Cardiac muscle cell (in vitro differentiated cells and primary cell): ENCODE data around the gene LRRC74A. TPM values are rescaled to one million over a fixed set of nuclear protein-coding genes. Genes with fewer than 3 reads are reported as not detected.

Experiments
- DNase-seq, 2 donors: peaks; one replicate each; pipeline versions ENCODE4 v3.0.0 to v3.0.0-alpha.2; 2010 to 2017; ENCODE audit warnings: low read depth in 1 of 2, low spot score in 1 of 2
- H3K27ac ChIP-seq: fragments of 200-600 bp; sonication (generic); 2 replicates; pipeline ENCODE4 v1.5.1; 2016
- H3K27me3 ChIP-seq: fragments of 200-600 bp; sonication (generic); 2 replicates; pipeline ENCODE4 v1.6.0; 2016; ENCODE audit warnings: control low read depth
- H3K36me3 ChIP-seq: fragments of 200-600 bp; sonication (generic); 2 replicates; pipeline ENCODE4 v1.5.1; 2016; ENCODE audit warnings: control low read depth
- H3K4me1 ChIP-seq: fragments of 200-600 bp; sonication (generic); 2 replicates; pipeline ENCODE4 v1.8.1; 2017; ENCODE audit warnings: low read depth, mild to moderate bottlenecking, mixed run types
- H3K4me3 ChIP-seq: fragments of 200-600 bp; sonication (generic); 2 replicates; pipeline ENCODE4 v1.5.1; 2016; ENCODE audit warnings: mild to moderate bottlenecking
- H3K9me3 ChIP-seq: fragments of 200-600 bp; sonication (generic); 2 replicates; pipeline ENCODE4 v1.5.1; 2017; ENCODE audit warnings: low read depth, mild to moderate bottlenecking, control low read depth
- polyA plus RNA-seq: library from polyadenylated mRNA; unstranded; fragments of >200 nt; fragmentation: Nextera tagmentation; extraction: Ambion mirVana; gene quantifications from 2 replicates; pipeline ENCODE4 v1.2.1, GENCODE V29; 2016
- total RNA-seq: library from RNA; depleted of rRNA; stranded (reverse); fragments of >200 nt; gene quantifications from 2 replicates; pipeline ENCODE4 v1.2.3, GENCODE V29; 2016
- TF ChIP-seq, protein P1 (sequence below): IDR thresholded peaks from 2 replicates; pipeline ENCODE4 v1.5.1; 2012; ENCODE audit warnings: low read depth, mild to moderate bottlenecking, low read length

The LRRC74A gene
- total RNA-seq (not detected in 2 replicates), polyA plus RNA-seq (not detected in 2 replicates)

DNA sequence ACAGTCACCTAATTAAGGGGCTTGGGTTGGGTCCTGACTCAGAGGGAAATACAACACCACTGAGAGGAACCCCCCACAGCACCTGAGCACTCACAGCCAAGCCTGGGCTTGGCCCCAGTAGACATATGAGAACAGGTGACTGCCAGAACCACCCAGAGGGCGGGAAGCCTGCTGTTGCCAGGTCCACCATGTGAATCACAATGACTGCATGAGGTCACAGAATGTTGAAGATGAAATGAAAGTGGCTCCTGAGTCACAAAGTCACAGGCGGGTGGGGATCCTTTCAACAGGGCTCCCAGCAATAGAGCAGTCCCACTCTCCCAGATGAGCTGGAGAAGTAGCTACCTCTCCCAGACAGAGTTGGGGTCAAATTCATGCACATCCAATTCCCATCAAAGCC lies at the start of gene LRRC74A:
LRRC74A (plus strand) TSS at position 287 of the 400 bp plus-strand sequence. CDS start 290 bp downstream, outside the sequence.
- no peaks in the 10 kb centered on the region for H3K36me3 ChIP-seq
- H3K4me3 ChIP-seq, result no peak within 1 kb of the TSS
- no peaks in the 10 kb centered on the region for H3K27me3 ChIP-seq
- TF ChIP-seq, protein P1, sequence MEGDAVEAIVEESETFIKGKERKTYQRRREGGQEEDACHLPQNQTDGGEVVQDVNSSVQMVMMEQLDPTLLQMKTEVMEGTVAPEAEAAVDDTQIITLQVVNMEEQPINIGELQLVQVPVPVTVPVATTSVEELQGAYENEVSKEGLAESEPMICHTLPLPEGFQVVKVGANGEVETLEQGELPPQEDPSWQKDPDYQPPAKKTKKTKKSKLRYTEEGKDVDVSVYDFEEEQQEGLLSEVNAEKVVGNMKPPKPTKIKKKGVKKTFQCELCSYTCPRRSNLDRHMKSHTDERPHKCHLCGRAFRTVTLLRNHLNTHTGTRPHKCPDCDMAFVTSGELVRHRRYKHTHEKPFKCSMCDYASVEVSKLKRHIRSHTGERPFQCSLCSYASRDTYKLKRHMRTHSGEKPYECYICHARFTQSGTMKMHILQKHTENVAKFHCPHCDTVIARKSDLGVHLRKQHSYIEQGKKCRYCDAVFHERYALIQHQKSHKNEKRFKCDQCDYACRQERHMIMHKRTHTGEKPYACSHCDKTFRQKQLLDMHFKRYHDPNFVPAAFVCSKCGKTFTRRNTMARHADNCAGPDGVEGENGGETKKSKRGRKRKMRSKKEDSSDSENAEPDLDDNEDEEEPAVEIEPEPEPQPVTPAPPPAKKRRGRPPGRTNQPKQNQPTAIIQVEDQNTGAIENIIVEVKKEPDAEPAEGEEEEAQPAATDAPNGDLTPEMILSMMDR, result no peak
- no peak for DNase-seq
- H3K4me1 ChIP-seq, result no peaks in the 10 kb centered on the region
- no peaks in the 10 kb centered on the region for H3K9me3 ChIP-seq
- H3K27ac ChIP-seq, result no peak within 1 kb of the TSS

DNA sequence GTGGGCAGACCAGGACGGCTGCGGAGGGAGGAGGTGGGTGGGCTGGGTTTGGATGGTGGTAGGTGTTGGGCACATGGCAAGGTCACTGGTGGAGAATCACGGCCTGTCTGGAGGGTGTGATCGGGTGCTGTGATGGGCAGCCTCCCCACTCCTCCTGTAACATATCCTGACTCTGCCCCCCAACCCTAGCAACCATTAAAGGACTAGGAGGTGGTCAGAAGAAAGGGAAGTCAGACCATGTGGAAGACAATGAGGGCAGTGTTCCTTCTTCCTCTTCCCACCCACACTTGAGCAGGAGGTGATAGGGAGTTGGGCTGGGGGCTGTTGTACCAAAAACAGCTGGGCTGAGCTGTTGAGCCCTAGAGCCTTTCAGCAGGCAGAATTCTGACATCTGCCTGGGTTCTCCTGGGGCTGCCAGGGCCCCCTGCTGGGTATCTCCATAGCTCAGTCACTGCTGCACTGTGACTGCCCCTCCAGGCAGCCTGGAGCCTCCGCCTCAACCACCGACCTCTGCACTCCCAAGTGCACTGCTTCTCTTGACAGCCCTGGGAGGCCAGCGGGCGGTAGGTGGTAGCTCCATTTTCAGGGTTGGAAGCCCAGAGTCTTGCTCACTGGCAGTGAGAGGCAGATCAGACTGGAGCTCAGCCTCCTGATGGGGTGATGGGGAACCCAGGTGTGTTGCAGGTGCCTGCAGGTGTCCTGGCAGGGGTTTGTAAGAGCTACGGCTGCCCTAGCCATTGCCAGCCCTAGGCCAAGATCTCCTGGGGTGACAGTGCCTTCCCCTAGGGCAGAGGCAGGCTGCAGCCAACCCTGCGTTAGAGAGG lies 49.6 kb upstream of the LRRC74A start:
- Histone ChIP-seq H3K4me1 (peaks cover 18% of the 10 kb centered on the region), H3K9me3 (no peaks in the 10 kb centered on the region), H3K27me3 (no peaks in the 10 kb centered on the region), H3K36me3 (no peaks in the 10 kb centered on the region), H3K27ac (no peak overlapping the region), H3K4me3 (no peak overlapping the region)
- TF ChIP-seq, protein P1, result peak; percentile 20
- DNase-seq, result peak in 1 of 2 donors; percentile 39

DNA sequence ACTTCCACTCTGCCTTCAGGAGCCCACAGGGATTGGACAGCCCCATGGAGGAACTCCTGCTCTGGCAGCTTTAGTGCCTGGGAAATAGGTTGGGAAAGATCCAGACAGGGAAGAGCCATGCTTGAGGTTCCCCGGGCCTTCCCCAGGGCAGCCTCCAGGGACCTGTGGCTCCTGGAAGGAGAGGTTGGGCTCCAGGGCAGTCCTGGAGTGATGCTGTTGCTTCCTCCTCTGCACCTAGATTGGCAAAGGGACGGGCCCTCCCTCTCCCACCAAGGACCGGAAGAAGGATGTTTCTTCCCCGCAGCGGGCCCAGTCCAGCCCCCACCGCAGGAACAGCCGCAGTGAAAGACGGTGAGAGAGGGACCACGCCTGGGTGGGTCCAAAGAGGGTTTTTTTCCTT lies 48.5 kb upstream of the LRRC74A start:
- H3K27me3 ChIP-seq, result no peaks in the 10 kb centered on the region
- peaks cover 10% of the 10 kb centered on the region for H3K4me1 ChIP-seq
- H3K36me3 ChIP-seq, result no peaks in the 10 kb centered on the region
- H3K27ac ChIP-seq, result no peak overlapping the region
- TF ChIP-seq, protein P1, result no peak
- H3K4me3 ChIP-seq, result no peak overlapping the region
- no peaks in the 10 kb centered on the region for H3K9me3 ChIP-seq
- no peak for DNase-seq

DNA sequence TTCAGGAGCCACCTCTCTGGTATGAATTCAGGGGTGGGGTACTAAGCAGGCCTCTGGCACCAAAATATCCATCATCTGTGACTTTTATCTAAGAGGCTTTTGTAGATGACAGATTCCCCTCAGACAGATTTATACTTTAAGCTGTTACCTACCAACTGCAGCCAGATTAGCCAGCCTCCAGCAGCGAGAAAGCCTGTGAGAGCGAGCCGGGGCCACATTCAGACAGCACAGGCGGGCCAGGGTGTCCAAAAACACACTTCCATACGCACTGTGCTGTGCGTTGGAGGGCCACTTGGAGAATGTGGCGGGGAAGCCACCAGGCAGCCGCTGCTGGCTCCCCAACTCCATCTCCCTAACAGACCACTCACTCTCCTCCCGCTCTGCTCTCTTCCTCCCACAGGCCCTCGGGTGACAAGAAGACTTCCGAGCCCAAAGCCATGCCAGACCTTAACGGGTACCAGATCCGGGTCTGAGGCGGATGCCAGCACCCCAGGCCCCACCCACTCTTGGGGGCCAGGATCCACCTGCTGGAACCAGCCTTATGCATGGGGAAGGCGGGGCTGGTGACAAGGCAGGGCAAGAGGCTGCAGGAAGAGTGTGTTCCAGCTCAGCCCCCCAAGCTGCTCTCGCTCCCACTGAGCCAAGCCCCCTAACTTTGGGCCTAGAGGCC lies 47.5 kb upstream of the LRRC74A start:
- TF ChIP-seq, protein P1, result no peak
- H3K4me3 ChIP-seq, result no peak overlapping the region
- H3K36me3 ChIP-seq, result no peaks in the 10 kb centered on the region
- peaks cover 3% of the 10 kb centered on the region for H3K4me1 ChIP-seq
- DNase-seq, result no peak
- H3K9me3 ChIP-seq, result no peaks in the 10 kb centered on the region
- H3K27me3 ChIP-seq, result no peaks in the 10 kb centered on the region
- H3K27ac ChIP-seq, result peak overlapping the region; percentile 25

DNA sequence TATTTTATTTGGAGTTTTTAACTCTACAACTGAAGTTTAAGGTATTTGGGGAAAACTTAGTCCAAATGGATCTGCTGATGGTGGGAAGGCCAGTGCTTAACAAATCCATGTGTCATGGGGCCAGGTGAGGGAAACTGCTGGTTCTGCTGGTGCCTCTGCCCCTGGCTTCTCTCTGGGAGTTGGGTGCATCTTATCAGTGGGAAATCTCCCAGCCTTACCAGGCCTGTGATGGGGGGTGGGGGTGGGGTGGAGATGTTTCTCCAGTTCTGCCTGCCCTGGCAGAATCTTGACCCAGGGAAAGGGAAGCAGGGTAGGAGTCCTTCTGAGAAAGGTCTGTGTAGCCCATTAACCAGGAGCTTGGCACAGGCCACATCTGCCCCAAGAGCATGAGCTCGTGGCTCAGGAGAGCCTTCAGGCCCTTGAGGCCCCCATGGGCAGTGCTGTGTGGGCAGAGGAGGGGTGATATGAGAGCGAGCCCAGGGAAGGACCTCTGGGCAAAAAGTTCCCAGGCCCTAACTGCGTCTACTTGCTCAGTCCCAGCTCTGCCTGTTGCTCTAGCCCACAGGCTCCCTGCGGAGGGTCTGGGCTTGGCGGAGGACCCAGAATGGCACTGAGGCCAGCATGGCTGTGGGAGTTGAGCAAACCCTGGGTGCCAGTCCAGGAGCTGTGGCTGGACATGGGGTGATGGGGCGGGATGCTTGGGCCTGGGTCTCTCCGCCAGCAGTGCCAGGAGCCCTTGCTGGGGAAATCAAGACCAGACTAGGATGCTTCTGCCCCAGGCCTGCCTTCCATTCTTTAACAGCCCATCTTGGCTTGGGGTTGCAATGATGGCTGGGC lies 46.8 kb upstream of the LRRC74A start:
- Histone ChIP-seq H3K27me3 (no peaks in the 10 kb centered on the region), H3K9me3 (no peaks in the 10 kb centered on the region), H3K4me1 (peaks cover 3% of the 10 kb centered on the region), H3K27ac (peak overlapping the region; percentile 25), H3K4me3 (no peak overlapping the region), H3K36me3 (no peaks in the 10 kb centered on the region)
- no peak for DNase-seq
- TF ChIP-seq, protein P1, result no peak
